Ishikawa (cell line): ENCODE measurements around the gene ZNF423.

ENCODE experiments used
- CEBPB ChIP-seq: IDR thresholded peaks from 2 replicates; pipeline ENCODE4 v1.6.1; 2012
- TAF1 ChIP-seq: IDR thresholded peaks from 2 replicates; pipeline ENCODE4 v1.6.1; 2012; ENCODE audit warnings: low read depth, mild to moderate bottlenecking
- YY1 ChIP-seq: IDR thresholded peaks from 2 replicates; pipeline ENCODE4 v1.6.1; 2012; ENCODE audit warnings: low read depth

DNA sequence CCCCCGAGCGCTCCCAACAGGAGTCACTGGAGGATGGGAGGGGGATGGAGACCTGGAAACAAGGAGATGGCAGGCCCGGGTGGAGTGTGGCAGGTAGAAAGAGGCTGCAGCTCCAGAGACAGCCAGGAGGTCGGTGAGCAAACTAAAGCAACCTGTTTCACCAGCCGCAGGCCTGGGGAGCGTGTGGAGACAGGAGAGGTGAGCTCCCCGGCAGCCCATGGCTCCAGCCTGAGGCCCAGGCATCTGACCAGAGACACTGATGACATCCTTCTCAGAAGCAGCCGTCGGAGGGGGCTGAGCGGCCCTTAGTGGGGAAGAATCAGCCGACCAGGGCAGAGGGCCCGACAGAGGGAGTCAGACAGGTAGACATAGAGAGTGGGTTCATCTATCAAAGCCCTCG is 165.1 kb downstream of the ZNF423 start:
- TF ChIP-seq TAF1 (no peak), YY1 (no peak), CEBPB (no peak)
